ENCODE results near the gene KBTBD8. TPM values are rescaled to one million over a fixed set of nuclear protein-coding genes. Genes with fewer than 3 reads are reported as not detected.

Gene KBTBD8
- total RNA-seq, 6 donors from 2014 or later, result 1.1 to 8.4 (median 3.8) TPM

- H3K4me3 ChIP-seq, result no peak overlapping the region
Measured at GRCh38 chr3:67030785-67031740, 33.0 kb downstream of the KBTBD8 start.

GRCh38 chr3:67031986-67032385, 33.9 kb downstream of the KBTBD8 start:
- H3K27ac ChIP-seq, result no peak overlapping the region
- ATAC-seq (ENCODE audit: low FRiP score in 2 of 2), result no peak
- 42 to 45% methylated on average over 1 of the region's 1 CpG for WGBS, 2 donors

More at GRCh38 chr3:67030785-67031740, 33.0 kb downstream of the KBTBD8 start:
- no peak for TF ChIP-seq EP300 (IDR thresholded peaks at IDR 0.05)
- no peak for TF ChIP-seq POLR2AphosphoS5 (IDR thresholded peaks at IDR 0.05)
- TF ChIP-seq POLR2A (IDR thresholded peaks at IDR 0.05), result no peak
- Histone ChIP-seq H3K27me3 (no peaks in the 10 kb centered on the region), H3K36me3 (no peaks in the 10 kb centered on the region), H3K27ac (no peak overlapping the region), H3K4me1 (no peaks in the 10 kb centered on the region), H3K9me3 (no peaks in the 10 kb centered on the region)
- ATAC-seq (ENCODE audit: low FRiP score in 2 of 2) (no peak), DNase-seq (no peak)
- 45 to 77% methylated on average over 3 of the region's 3 CpGs for WGBS, 2 donors

GRCh38 chr3:67033079-67033478, 35.0 kb downstream of the KBTBD8 start:
- Histone ChIP-seq H3K27ac (no peak overlapping the region), H3K36me3 (no peaks in the 10 kb centered on the region), H3K4me1 (no peaks in the 10 kb centered on the region), H3K9me3 (no peaks in the 10 kb centered on the region), H3K4me3 (no peak overlapping the region), H3K27me3 (no peaks in the 10 kb centered on the region)
- WGBS, 2 donors, result 70 to 84% methylated on average over 2 of the region's 2 CpGs
- TF ChIP-seq EP300 (IDR thresholded peaks at IDR 0.05) (no peak), POLR2AphosphoS5 (IDR thresholded peaks at IDR 0.05) (no peak), POLR2A (IDR thresholded peaks at IDR 0.05) (no peak), CTCF (IDR thresholded peaks at IDR 0.05) (no peak)
- DNase-seq, result no peak
- ATAC-seq (ENCODE audit: low FRiP score in 2 of 2), result no peak

More at GRCh38 chr3:67031986-67032385, 33.9 kb downstream of the KBTBD8 start:
- Histone ChIP-seq H3K4me1 (no peaks in the 10 kb centered on the region), H3K4me3 (no peak overlapping the region), H3K36me3 (no peaks in the 10 kb centered on the region), H3K27me3 (no peaks in the 10 kb centered on the region), H3K9me3 (no peaks in the 10 kb centered on the region)
- DNase-seq, result no peak
- TF ChIP-seq EP300 (IDR thresholded peaks at IDR 0.05) (no peak), POLR2AphosphoS5 (IDR thresholded peaks at IDR 0.05) (no peak), CTCF (IDR thresholded peaks at IDR 0.05) (no peak), POLR2A (IDR thresholded peaks at IDR 0.05) (no peak)

- ATAC-seq (ENCODE audit: low FRiP score in 2 of 2) (no peak), DNase-seq (no peak)
- H3K27ac ChIP-seq, result no peak overlapping the region
- no peak for TF ChIP-seq POLR2AphosphoS5 (IDR thresholded peaks at IDR 0.05)
- no peak for TF ChIP-seq CTCF (IDR thresholded peaks at IDR 0.05)
- TF ChIP-seq POLR2A (IDR thresholded peaks at IDR 0.05), result no peak
- no peak for TF ChIP-seq EP300 (IDR thresholded peaks at IDR 0.05)
- no peak overlapping the region for H3K4me3 ChIP-seq
- no peaks in the 10 kb centered on the region for H3K27me3 ChIP-seq
- H3K36me3 ChIP-seq, result no peaks in the 10 kb centered on the region
- WGBS, 2 donors, result 82 to 86% methylated on average over 3 of the region's 3 CpGs
- H3K4me1 ChIP-seq, result no peaks in the 10 kb centered on the region
- H3K9me3 ChIP-seq, result no peaks in the 10 kb centered on the region
Measured at GRCh38 chr3:67034371-67034770, 36.3 kb downstream of the KBTBD8 start.

- Histone ChIP-seq H3K27ac (no peak overlapping the region), H3K36me3 (no peaks in the 10 kb centered on the region), H3K4me1 (no peaks in the 10 kb centered on the region), H3K4me3 (no peak overlapping the region), H3K9me3 (no peaks in the 10 kb centered on the region), H3K27me3 (no peaks in the 10 kb centered on the region)
- WGBS, 2 donors, result 58 to 61% methylated on average over 4 of the region's 4 CpGs
- TF ChIP-seq CTCF (IDR thresholded peaks at IDR 0.05), result peak in 1 of 6 experiments; percentile 14
- no peak for TF ChIP-seq EP300 (IDR thresholded peaks at IDR 0.05)
- TF ChIP-seq POLR2A (IDR thresholded peaks at IDR 0.05), result no peak
- no peak for TF ChIP-seq POLR2AphosphoS5 (IDR thresholded peaks at IDR 0.05)
- ATAC-seq (ENCODE audit: low FRiP score in 2 of 2) (no peak), DNase-seq (no peak)
Measured at GRCh38 chr3:67037615-67038014, 39.5 kb downstream of the KBTBD8 start.
